Measurements from ENCODE around the gene R3HDML. TPM values are rescaled to one million over a fixed set of nuclear protein-coding genes. Genes with fewer than 3 reads are reported as not detected.

Gene R3HDML
- total and polyA plus RNA-seq, 2 of the 13 experiments (the other 11 are each of a cell fraction or from before 2014, with no cell fraction given) = not detected

DNA sequence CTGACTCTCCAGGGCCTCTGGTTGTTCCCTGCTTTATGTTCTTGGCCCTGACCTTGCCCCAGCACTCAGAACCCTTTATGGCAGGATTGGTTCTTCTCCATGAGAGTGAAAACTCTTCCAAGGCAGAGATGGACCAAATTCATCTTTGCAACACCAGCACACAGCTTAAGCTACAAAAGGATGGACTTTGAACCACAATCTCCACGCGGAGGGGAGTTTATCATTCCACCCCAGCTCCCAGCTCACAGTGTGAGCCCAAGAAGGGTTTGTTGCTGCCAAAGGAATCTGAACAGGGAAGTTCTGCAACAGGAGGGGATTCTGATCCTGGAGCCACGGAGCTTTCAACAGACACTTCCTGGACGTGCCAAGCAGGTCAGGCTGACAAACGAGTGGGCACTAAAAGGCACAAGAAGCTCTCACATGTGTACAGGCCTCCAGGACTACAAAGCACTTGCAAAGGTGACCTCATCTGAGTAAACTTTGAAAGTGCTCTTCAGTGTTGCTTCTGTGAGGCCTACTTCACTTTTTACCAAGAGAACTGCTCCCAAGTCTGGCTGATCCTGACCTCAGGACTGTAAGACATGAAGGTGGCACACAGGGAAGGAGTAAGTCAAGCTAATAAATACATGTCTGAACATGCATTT lies 34.7 kb upstream of the R3HDML start (continued):
- TF ChIP-seq PHF20 (CRISPR knock-in tag; IDR thresholded peaks at IDR 0.05) (0 out of 2 replicates have a peak, but pooled peaks have one; percentile 45), SP2 (CRISPR knock-in tag; IDR thresholded peaks at IDR 0.05) (no peak), ZNF383 (CRISPR knock-in tag; IDR thresholded peaks at IDR 0.05; ENCODE audit: borderline replicate concordance) (peak; percentile 69; the same call in 1 of the 2 replicates), ZNF530 (CRISPR knock-in tag; IDR thresholded peaks at IDR 0.05; ENCODE audit: low read depth) (no peak), HIVEP1 (CRISPR knock-in tag; IDR thresholded peaks at IDR 0.05) (no peak), RFX5 (IDR thresholded peaks at IDR 0.05; ENCODE audit: low read depth, low read length) (no peak), ZBTB46 (CRISPR knock-in tag; IDR thresholded peaks at IDR 0.05; ENCODE audit: borderline replicate concordance) (peak; percentile 82; the same call in 1 of the 2 replicates), ZNF740 (CRISPR knock-in tag; IDR thresholded peaks at IDR 0.05) (no peak), ASH2L (IDR thresholded peaks at IDR 0.05; ENCODE audit: insufficient read length, low read depth, low read length) (peak; percentile 100), TEAD3 (CRISPR knock-in tag; optimal IDR thresholded peaks at IDR 0.05; ENCODE audit: borderline replicate concordance) (no peak), ZIK1 (CRISPR knock-in tag; IDR thresholded peaks at IDR 0.05; ENCODE audit: borderline replicate concordance, low read depth) (no peak; the same call in 1 of the 2 replicates), ZNF746 (CRISPR knock-in tag; IDR thresholded peaks at IDR 0.05) (no peak; the same call in 1 of the 2 replicates), SPEN (CRISPR knock-in tag; IDR thresholded peaks at IDR 0.05; ENCODE audit: low read depth) (peak; percentile 76; the same call in 1 of the 2 replicates), JUN (CRISPR knock-in tag; IDR thresholded peaks at IDR 0.05) (peak; percentile 100), ZNF503 (CRISPR knock-in tag; IDR thresholded peaks at IDR 0.05) (peak; percentile 70; the same call in 1 of the 2 replicates), RORA (CRISPR knock-in tag; IDR thresholded peaks at IDR 0.05) (no peak)
- TF ChIP-seq, protein P1, sequence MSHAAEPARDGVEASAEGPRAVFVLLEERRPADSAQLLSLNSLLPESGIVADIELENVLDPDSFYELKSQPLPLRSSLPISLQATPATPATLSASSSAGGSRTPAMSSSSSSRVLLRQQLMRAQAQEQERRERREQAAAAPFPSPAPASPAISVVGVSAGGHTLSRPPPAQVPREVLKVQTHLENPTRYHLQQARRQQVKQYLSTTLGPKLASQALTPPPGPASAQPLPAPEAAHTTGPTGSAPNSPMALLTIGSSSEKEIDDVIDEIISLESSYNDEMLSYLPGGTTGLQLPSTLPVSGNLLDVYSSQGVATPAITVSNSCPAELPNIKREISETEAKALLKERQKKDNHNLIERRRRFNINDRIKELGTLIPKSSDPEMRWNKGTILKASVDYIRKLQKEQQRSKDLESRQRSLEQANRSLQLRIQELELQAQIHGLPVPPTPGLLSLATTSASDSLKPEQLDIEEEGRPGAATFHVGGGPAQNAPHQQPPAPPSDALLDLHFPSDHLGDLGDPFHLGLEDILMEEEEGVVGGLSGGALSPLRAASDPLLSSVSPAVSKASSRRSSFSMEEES (CRISPR knock-in tag; IDR thresholded peaks at IDR 0.05) = peak; percentile 63; the same call in 1 of the 2 replicates
- TF ChIP-seq, protein P2, sequence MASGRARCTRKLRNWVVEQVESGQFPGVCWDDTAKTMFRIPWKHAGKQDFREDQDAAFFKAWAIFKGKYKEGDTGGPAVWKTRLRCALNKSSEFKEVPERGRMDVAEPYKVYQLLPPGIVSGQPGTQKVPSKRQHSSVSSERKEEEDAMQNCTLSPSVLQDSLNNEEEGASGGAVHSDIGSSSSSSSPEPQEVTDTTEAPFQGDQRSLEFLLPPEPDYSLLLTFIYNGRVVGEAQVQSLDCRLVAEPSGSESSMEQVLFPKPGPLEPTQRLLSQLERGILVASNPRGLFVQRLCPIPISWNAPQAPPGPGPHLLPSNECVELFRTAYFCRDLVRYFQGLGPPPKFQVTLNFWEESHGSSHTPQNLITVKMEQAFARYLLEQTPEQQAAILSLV (CRISPR knock-in tag; IDR thresholded peaks at IDR 0.05; ENCODE audit: borderline replicate concordance) = 0 out of 2 replicates have a peak, but pooled peaks have one; percentile 37
- TF ChIP-seq, protein P3, sequence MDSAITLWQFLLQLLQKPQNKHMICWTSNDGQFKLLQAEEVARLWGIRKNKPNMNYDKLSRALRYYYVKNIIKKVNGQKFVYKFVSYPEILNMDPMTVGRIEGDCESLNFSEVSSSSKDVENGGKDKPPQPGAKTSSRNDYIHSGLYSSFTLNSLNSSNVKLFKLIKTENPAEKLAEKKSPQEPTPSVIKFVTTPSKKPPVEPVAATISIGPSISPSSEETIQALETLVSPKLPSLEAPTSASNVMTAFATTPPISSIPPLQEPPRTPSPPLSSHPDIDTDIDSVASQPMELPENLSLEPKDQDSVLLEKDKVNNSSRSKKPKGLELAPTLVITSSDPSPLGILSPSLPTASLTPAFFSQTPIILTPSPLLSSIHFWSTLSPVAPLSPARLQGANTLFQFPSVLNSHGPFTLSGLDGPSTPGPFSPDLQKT (CRISPR knock-in tag; IDR thresholded peaks at IDR 0.05; ENCODE audit: borderline replicate concordance) = no peak

All from HepG2 (cell line).